ENCODE results near the gene PLXNC1. TPM values are rescaled to one million over a fixed set of nuclear protein-coding genes. Genes with fewer than 3 reads are reported as not detected.

PLXNC1 gene
- total RNA-seq, 4 donors from 2014 or later = 4.8 to 6.8 (median 6.2) TPM

- no peak for ATAC-seq
- TF ChIP-seq EP300 (IDR thresholded peaks at IDR 0.05) (no peak), POLR2AphosphoS5 (IDR thresholded peaks at IDR 0.05) (no peak), CTCF (IDR thresholded peaks at IDR 0.05) (no peak), POLR2A (IDR thresholded peaks at IDR 0.05) (no peak)
- peaks cover 0 to 11% (median 0%) of the 10 kb centered on the region in 3 donors for H3K9me3 ChIP-seq
- no peak overlapping the region for H3K4me3 ChIP-seq
- no peaks in the 10 kb centered on the region for H3K27me3 ChIP-seq
- 88 to 94% methylated on average over 2 of the region's 2 CpGs for WGBS, 2 donors (ENCODE audit: low coverage in 1 of 2)
- H3K4me1 ChIP-seq = no peaks in the 10 kb centered on the region
- H3K27ac ChIP-seq = no peak overlapping the region
- H3K36me3 ChIP-seq = no peaks in the 10 kb centered on the region
These were observed 32.2 kb upstream of the PLXNC1 start for GRCh38 chr12:94116191-94116590.

GRCh38 chr12:94121886-94122285, 26.5 kb upstream of the PLXNC1 start:
- no peaks in the 10 kb centered on the region for H3K4me1 ChIP-seq

GRCh38 chr12:94122591-94122990, 25.8 kb upstream of the PLXNC1 start:
- WGBS, 2 donors (ENCODE audit: low coverage in 1 of 2) = 79 to 82% methylated on average over 3 of the region's 3 CpGs
- TF ChIP-seq POLR2A (IDR thresholded peaks at IDR 0.05) (no peak), EP300 (IDR thresholded peaks at IDR 0.05) (no peak), CTCF (IDR thresholded peaks at IDR 0.05) (no peak), POLR2AphosphoS5 (IDR thresholded peaks at IDR 0.05) (no peak)
- no peak overlapping the region for H3K4me3 ChIP-seq
- no peak overlapping the region for H3K27ac ChIP-seq
- no peaks in the 10 kb centered on the region for H3K36me3 ChIP-seq
- no peaks in the 10 kb centered on the region for H3K4me1 ChIP-seq
- H3K27me3 ChIP-seq = no peaks in the 10 kb centered on the region
- ATAC-seq = no peak
- H3K9me3 ChIP-seq = no peaks in the 10 kb centered on the region

More at GRCh38 chr12:94121886-94122285, 26.5 kb upstream of the PLXNC1 start:
- H3K27ac ChIP-seq = no peak overlapping the region
- no peak for ATAC-seq
- H3K4me3 ChIP-seq = no peak overlapping the region
- H3K9me3 ChIP-seq = no peaks in the 10 kb centered on the region
- no peak for TF ChIP-seq EP300 (IDR thresholded peaks at IDR 0.05)
- no peak for TF ChIP-seq CTCF (IDR thresholded peaks at IDR 0.05)
- no peak for TF ChIP-seq POLR2AphosphoS5 (IDR thresholded peaks at IDR 0.05)
- no peak for TF ChIP-seq POLR2A (IDR thresholded peaks at IDR 0.05)
- H3K27me3 ChIP-seq = no peaks in the 10 kb centered on the region
- WGBS, 2 donors (ENCODE audit: low coverage in 1 of 2) = 20 to 47% methylated on average over 1 to 3 of the region's 3 CpGs
- H3K36me3 ChIP-seq = no peaks in the 10 kb centered on the region

GRCh38 chr12:94123127-94123526, 25.2 kb upstream of the PLXNC1 start:
- H3K36me3 ChIP-seq = no peaks in the 10 kb centered on the region
- no peaks in the 10 kb centered on the region for H3K4me1 ChIP-seq
- no peaks in the 10 kb centered on the region for H3K9me3 ChIP-seq
- WGBS, 2 donors (ENCODE audit: low coverage in 1 of 2) = 83% methylated on average over 1 of the region's 2 CpGs; no CpG with 5 or more reads in 1 of the 2 donors
- no peak for ATAC-seq
- no peak for TF ChIP-seq EP300 (IDR thresholded peaks at IDR 0.05)
- TF ChIP-seq POLR2AphosphoS5 (IDR thresholded peaks at IDR 0.05) = no peak
- TF ChIP-seq POLR2A (IDR thresholded peaks at IDR 0.05) = no peak
- TF ChIP-seq CTCF (IDR thresholded peaks at IDR 0.05) = no peak
- no peaks in the 10 kb centered on the region for H3K27me3 ChIP-seq
- no peak overlapping the region for H3K4me3 ChIP-seq
- no peak overlapping the region for H3K27ac ChIP-seq

- WGBS, 2 donors (ENCODE audit: low coverage in 1 of 2) = 91% methylated on average over 1 of the region's 1 CpG; no CpG with 5 or more reads in 1 of the 2 donors
- Histone ChIP-seq H3K27ac (no peak overlapping the region), H3K36me3 (no peaks in the 10 kb centered on the region), H3K27me3 (peaks cover 7% of the 10 kb centered on the region), H3K4me3 (no peak overlapping the region), H3K4me1 (no peaks in the 10 kb centered on the region), H3K9me3 (no peaks in the 10 kb centered on the region)
- no peak for ATAC-seq
- no peak for TF ChIP-seq CTCF (IDR thresholded peaks at IDR 0.05)
- TF ChIP-seq POLR2A (IDR thresholded peaks at IDR 0.05) = no peak
- TF ChIP-seq POLR2AphosphoS5 (IDR thresholded peaks at IDR 0.05) = no peak
- no peak for TF ChIP-seq EP300 (IDR thresholded peaks at IDR 0.05)
These were observed 22.3 kb upstream of the PLXNC1 start for GRCh38 chr12:94126067-94126466.
